SK-N-SH (cell line): ENCODE results near the gene TOP3B. TPM values are rescaled to one million over a fixed set of nuclear protein-coding genes. Genes with fewer than 3 reads are reported as not detected.

Experiments used
- CTCF ChIA-PET: fragments of 300-600, 350-600 bp; formaldehyde crosslinking; extraction: SDS; loops from one replicate; lab custom pipeline; 2021; lab: Yijun Ruan, JAX
- POLR2A ChIA-PET: fragments of 350-600 bp; sonication (Branson Sonifier 250); formaldehyde crosslinking; extraction: SDS; loops from one replicate; lab custom pipeline; 2020; ENCODE audit warnings: antibody characterized with exemption, inconsistent platforms; lab: Yijun Ruan, JAX
- DNase-seq: peaks from one replicate; pipeline ENCODE4 v3.0.0; 2012
- H2AFZ ChIP-seq: fragments of 200-600 bp; sonication (generic); 2 replicates; pipeline ENCODE4 v1.8.1; 2016; ENCODE audit warnings: antibody characterized with exemption, mild to moderate bottlenecking, low read depth
- H3F3A ChIP-seq: fragments of 200-600 bp; sonication (generic); replicated peaks from 2 replicates; pipeline ENCODE3; 2016; ENCODE audit warnings: antibody characterized with exemption, mild to moderate bottlenecking; ENCODE audit not compliant: insufficient read depth
- H3K27ac ChIP-seq, 2 experiments: fragments of 200-500 bp in 1 of 2; fragments of 200-600 bp in 1 of 2; sonication (Bioruptor generic) in 1 of 2; sonication (generic), shearing (Covaris generic) in 1 of 2; 2 replicates each; pipeline versions ENCODE4 v1.5.1 to v1.6.1; 2014 to 2016; ENCODE audit warnings: low read depth in 2 of 2, inconsistent platforms in 1 of 2, low read length in 1 of 2, mild to moderate bottlenecking in 1 of 2, mixed read lengths in 1 of 2
- H3K27me3 ChIP-seq: fragments of 200-600 bp; sonication (generic), shearing (Covaris generic); 2 replicates; pipeline ENCODE4 v1.6.1; 2016; ENCODE audit warnings: mixed run types; ENCODE audit not compliant: insufficient read depth
- H3K36me3 ChIP-seq, 2 experiments: fragments of 200-500 bp in 1 of 2; fragments of 200-600 bp in 1 of 2; sonication (Bioruptor generic) in 1 of 2; sonication (generic) in 1 of 2; replicated peaks in 1 of 2; 2 replicates each; pipeline versions ENCODE3 to v1.5.1; 2014 to 2016; ENCODE audit warnings: low read length in 1 of 2, mild to moderate bottlenecking in 1 of 2; ENCODE audit not compliant: insufficient read depth in 2 of 2, control insufficient read depth in 1 of 2
- H3K4me1 ChIP-seq, 2 experiments: fragments of 200-500 bp in 1 of 2; fragments of 200-600 bp in 1 of 2; sonication (Bioruptor generic) in 1 of 2; sonication (generic), shearing (Covaris generic) in 1 of 2; 2 replicates each; pipeline versions ENCODE4 v1.5.1 to v1.6.1; 2014 to 2016; ENCODE audit warnings: low read depth in 1 of 2, low read length in 1 of 2, mixed run types in 1 of 2; ENCODE audit not compliant: insufficient read depth in 2 of 2, control insufficient read depth in 1 of 2
- H3K4me2 ChIP-seq: fragments of 200-600 bp; sonication (generic), shearing (Covaris generic); 2 replicates; pipeline ENCODE4 v1.6.1; 2017; ENCODE audit warnings: mixed run types
- H3K4me3 ChIP-seq, 2 experiments: fragments of 200-500 bp in 1 of 2; fragments of 200-600 bp in 1 of 2; sonication (Bioruptor generic) in 1 of 2; sonication (generic), shearing (Covaris generic) in 1 of 2; 2 replicates each; pipeline versions ENCODE4 v1.5.1 to v1.8.1; 2014 to 2016; ENCODE audit warnings: low read depth in 2 of 2, inconsistent platforms in 1 of 2, low read length in 1 of 2, mild to moderate bottlenecking in 1 of 2, mixed read lengths in 1 of 2, moderate library complexity in 1 of 2
- H3K79me2 ChIP-seq: fragments of 200-600 bp; sonication (generic); 2 replicates; pipeline ENCODE4 v1.8.1; 2017; ENCODE audit warnings: mild to moderate bottlenecking; ENCODE audit not compliant: insufficient read depth
- H3K9ac ChIP-seq: fragments of 200-600 bp; sonication (generic); 2 replicates; pipeline ENCODE4 v1.6.1; 2017; ENCODE audit warnings: mixed run types
- H3K9me2 ChIP-seq: fragments of 200-600 bp; sonication (generic); 2 replicates; pipeline ENCODE4 v1.6.1; 2017; ENCODE audit warnings: mixed run types
- H3K9me3 ChIP-seq: fragments of 200-600 bp; sonication (generic); 2 replicates; pipeline ENCODE4 v1.6.1; 2017; ENCODE audit warnings: mixed run types, mild to moderate bottlenecking, moderate library complexity
- H4K20me1 ChIP-seq: fragments of 200-600 bp; sonication (generic); 2 replicates; pipeline ENCODE4 v1.6.1; 2017; ENCODE audit warnings: mild to moderate bottlenecking, mixed run types; ENCODE audit not compliant: insufficient read depth
- ELF1 ChIP-seq: IDR thresholded peaks from 2 replicates; pipeline ENCODE4 v1.4.0; 2012
- EP300 ChIP-seq, 2 experiments: IDR thresholded peaks; 2 replicates each; pipeline versions ENCODE4 v1.4.0 to v1.6.1; 2012; ENCODE audit warnings: borderline replicate concordance in 1 of 2, low read depth in 1 of 2, low read length in 1 of 2
- FOXJ3 ChIP-seq: sonication (generic); formaldehyde crosslinking; IDR thresholded peaks from 2 replicates; pipeline ENCODE4 v1.5.1; 2020; ENCODE audit warnings: mild to moderate bottlenecking, missing genetic modification reagents
- FOXM1 ChIP-seq: IDR thresholded peaks from 2 replicates; pipeline ENCODE4 v1.4.0; 2012; ENCODE audit warnings: low read depth, mild to moderate bottlenecking
- GATA2 ChIP-seq: sonication (generic); formaldehyde crosslinking; IDR thresholded peaks from 2 replicates; pipeline ENCODE4 v1.5.0; 2020; ENCODE audit warnings: mild to moderate bottlenecking, missing genetic modification reagents
- IRF3 ChIP-seq: fragments of 150-350 bp; IDR thresholded peaks from 2 replicates; pipeline ENCODE4 v1.6.1; 2016; ENCODE audit warnings: mild to moderate bottlenecking, low read depth, low read length
- JUND ChIP-seq: IDR thresholded peaks from 2 replicates; pipeline ENCODE4 v1.4.0; 2012
- MAX ChIP-seq: IDR thresholded peaks from 2 replicates; pipeline ENCODE4 v1.4.0; 2012; ENCODE audit warnings: low read depth
- NFIC ChIP-seq: IDR thresholded peaks from 2 replicates; pipeline ENCODE4 v1.4.0; 2012; ENCODE audit warnings: borderline replicate concordance
- NRF1 ChIP-seq: IDR thresholded peaks from 2 replicates; pipeline ENCODE4 v1.6.1; 2012; ENCODE audit warnings: low read depth, mild to moderate bottlenecking, low read length
- PBX3 ChIP-seq: IDR thresholded peaks from 2 replicates; pipeline ENCODE4; 2012
- RAD21 ChIP-seq: IDR thresholded peaks from 2 replicates; pipeline ENCODE4 v1.6.1; 2012; ENCODE audit warnings: mild to moderate bottlenecking, low read length
- RCOR1 ChIP-seq: fragments of 150-350 bp; IDR thresholded peaks from 2 replicates; pipeline ENCODE4 v1.6.1; 2017; ENCODE audit warnings: antibody characterized with exemption, low read length
- REST ChIP-seq: IDR thresholded peaks from 2 replicates; pipeline ENCODE4 v1.6.1; 2012; ENCODE audit warnings: mild to moderate bottlenecking, low read depth, low read length, moderate library complexity
- TAF1 ChIP-seq: IDR thresholded peaks from 2 replicates; pipeline ENCODE4 v1.6.1; 2012; ENCODE audit warnings: low read depth, mild to moderate bottlenecking, low read length, moderate library complexity, borderline replicate concordance
- TCF12 ChIP-seq: IDR thresholded peaks from 2 replicates; pipeline ENCODE4 v1.4.0; 2012
- TEAD4 ChIP-seq: IDR thresholded peaks from 2 replicates; pipeline ENCODE4 v1.4.0; 2012; ENCODE audit warnings: mild to moderate bottlenecking, borderline replicate concordance; ENCODE audit not compliant: insufficient read depth
- USF2 ChIP-seq: fragments of 150-350 bp; IDR thresholded peaks from 2 replicates; pipeline ENCODE4 v1.6.1; 2017; ENCODE audit warnings: antibody characterized with exemption, low read length, low read depth, borderline replicate concordance
- ZBTB33 ChIP-seq: IDR thresholded peaks from 2 replicates; pipeline ENCODE4 v1.4.0; 2012; ENCODE audit warnings: low read depth, borderline replicate concordance
- WGBS: methylation state at CpG from one replicate; pipeline ENCODE4 v1.1.6; 2017; ENCODE audit warnings: low lambda C conversion rate; 5-methylcytosine and 5-hydroxymethylcytosine counted together
- polyA plus RNA-seq, 3 experiments: library from polyadenylated mRNA; depleted of rRNA; stranded (reverse); fragments of >200 nt; gene quantifications; 2 replicates each; pipeline ENCODE4 v1.2.3, GENCODE V29; 2012

TOP3B gene
- polyA plus RNA-seq, 1 of the 3 experiments (the other 2 are of a cell fraction): 14.4 TPM

GRCh38 chr22:21963286-21963685 lies 19.3 kb downstream of the TOP3B start:
- Histone ChIP-seq H3K9me3 (no peaks in the 10 kb centered on the region), H3K79me2 (no peaks in the 10 kb centered on the region), H3F3A (no peaks in the 10 kb centered on the region), H3K27me3 (no peaks in the 10 kb centered on the region), H4K20me1 (no peaks in the 10 kb centered on the region), H3K36me3 (peaks cover 22 to 74% of the 10 kb centered on the region in 2 experiments), H3K4me3 (no peak overlapping the region), H3K4me2 (no peak overlapping the region), H3K27ac (no peak overlapping the region), H3K4me1 (no peaks in the 10 kb centered on the region), H2AFZ (no peak overlapping the region), H3K9ac (no peak overlapping the region), H3K9me2 (no peaks in the 10 kb centered on the region)
- no peak for DNase-seq
- ChIA-PET POLR2A (interaction anchor here (0.7 kb wide), 1 partner anchor 18 kb away, joined by 4 read pairs; no protein-coding TSS in a partner anchor), CTCF (interaction anchor here (1.2 to 3.0 kb wide), 3 partner anchors 9 to 25 kb away, joined by 3 to 16 read pairs (median 11); partner anchors contain the start of gene PPM1F)
- TF ChIP-seq GATA2: no peak
- no peak for TF ChIP-seq NFIC
- no peak for TF ChIP-seq PBX3
- TF ChIP-seq RAD21: no peak
- TF ChIP-seq FOXM1: no peak
- no peak for TF ChIP-seq IRF3
- no peak for TF ChIP-seq REST
- TF ChIP-seq ELF1: no peak
- no peak for TF ChIP-seq TAF1
- TF ChIP-seq NRF1: no peak
- no peak for TF ChIP-seq MAX
- no peak for TF ChIP-seq TCF12
- TF ChIP-seq ZBTB33: no peak
- TF ChIP-seq RCOR1: no peak
- TF ChIP-seq EP300 (IDR thresholded peaks at IDR 0.05; ENCODE audit: borderline replicate concordance in 1 of 2, low read depth in 1 of 2, low read length in 1 of 2): no peak
- TF ChIP-seq TEAD4: no peak
- TF ChIP-seq FOXJ3 (CRISPR knock-in tag): no peak
- TF ChIP-seq JUND: no peak
- TF ChIP-seq USF2: no peak
- WGBS: 90% methylated on average over 7 of the region's 7 CpGs
